ENCODE measurements around the gene CPNE8. TPM values are rescaled to one million over a fixed set of nuclear protein-coding genes. Genes with fewer than 3 reads are reported as not detected.

The CPNE8 gene
- total and polyA plus RNA-seq, 5 donors from 2014 or later: 0.73 to 10.3 (median 1.5) TPM

- H3K36me3 Mint-ChIP-seq: peaks cover 4% of the 10 kb centered on the region
- no peaks in the 10 kb centered on the region for H3K27me3 Mint-ChIP-seq
- ATAC-seq (ENCODE audit: low read depth in 2 of 2): no peak
- Histone ChIP-seq H3K27ac (ENCODE audit: insufficient read depth, low read length, poor library complexity, severe bottlenecking) (no peak overlapping the region), H3K4me3 (ENCODE audit: low read depth, low read length) (no peak overlapping the region), H3K9me3 (ENCODE audit: control insufficient read depth in 2 of 2, low read length in 2 of 2) (peaks cover 0 to 3% of the 10 kb centered on the region in 2 experiments), H3K27me3 (ENCODE audit: control insufficient read depth, insufficient read depth, low read length) (no peaks in the 10 kb centered on the region), H3K36me3 (ENCODE audit: control insufficient read depth, insufficient read depth, low read length) (no peaks in the 10 kb centered on the region), H3K4me1 (ENCODE audit: control insufficient read depth, insufficient read depth, low read length, poor library complexity, severe bottlenecking) (no peaks in the 10 kb centered on the region)
- H3K9me3 Mint-ChIP-seq: peaks cover 0 to 16% (median 6%) of the 10 kb centered on the region in 7 donors
- H3K4me1 Mint-ChIP-seq: peaks cover 0 to 8% (median 2%) of the 10 kb centered on the region in 4 donors
- no peak for DNase-seq
- H3K27ac Mint-ChIP-seq: no peak overlapping the region
- H3K4me3 Mint-ChIP-seq: no peak overlapping the region
Observed at GRCh38 chr12:38776647-38777046, 128.7 kb downstream of the CPNE8 start.

DNA sequence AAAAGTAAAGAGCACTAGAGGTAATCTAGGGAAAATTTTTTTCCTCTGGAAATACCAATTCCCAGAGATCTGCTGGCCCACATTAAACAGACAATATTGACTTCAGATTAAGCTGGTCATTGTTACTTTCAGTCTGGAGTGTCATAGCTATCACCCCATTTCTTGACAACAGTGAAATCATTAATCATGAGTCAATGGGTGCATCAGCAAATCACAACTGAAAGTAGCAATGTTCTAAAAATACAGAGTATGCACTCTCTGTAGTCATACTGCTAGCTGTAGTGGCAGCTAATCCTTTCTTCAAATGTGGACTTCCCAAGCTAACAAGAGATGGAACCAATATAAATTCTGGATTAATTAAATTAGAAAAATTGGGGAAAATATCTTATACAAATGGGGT, 129.9 kb downstream of the CPNE8 start:
- peaks cover 4% of the 10 kb centered on the region for H3K36me3 Mint-ChIP-seq
- Histone ChIP-seq H3K27ac (ENCODE audit: insufficient read depth, low read length, poor library complexity, severe bottlenecking) (no peak overlapping the region), H3K4me1 (ENCODE audit: control insufficient read depth, insufficient read depth, low read length, poor library complexity, severe bottlenecking) (no peaks in the 10 kb centered on the region), H3K4me3 (ENCODE audit: low read depth, low read length) (no peak overlapping the region), H3K27me3 (ENCODE audit: control insufficient read depth, insufficient read depth, low read length) (no peaks in the 10 kb centered on the region), H3K36me3 (ENCODE audit: control insufficient read depth, insufficient read depth, low read length) (no peaks in the 10 kb centered on the region), H3K9me3 (ENCODE audit: control insufficient read depth in 2 of 2, low read length in 2 of 2) (peaks cover 0 to 3% of the 10 kb centered on the region in 2 experiments)
- H3K9me3 Mint-ChIP-seq: peaks cover 0 to 10% (median 5%) of the 10 kb centered on the region in 7 donors
- H3K27ac Mint-ChIP-seq: no peak overlapping the region
- no peaks in the 10 kb centered on the region for H3K27me3 Mint-ChIP-seq
- no peak for ATAC-seq (ENCODE audit: low read depth in 2 of 2)
- peak in 1 of 3 donors; percentile 0 for DNase-seq
- no peak overlapping the region for H3K4me3 Mint-ChIP-seq
- H3K4me1 Mint-ChIP-seq: peaks cover 0 to 9% (median 2%) of the 10 kb centered on the region in 4 donors

- Mint-ChIP-seq H3K27ac (peak overlapping the region in 1 of 3 donors; percentile 47), H3K27me3 (no peaks in the 10 kb centered on the region)
Observed at GRCh38 chr12:38772437-38772836, 133.0 kb downstream of the CPNE8 start.

DNA sequence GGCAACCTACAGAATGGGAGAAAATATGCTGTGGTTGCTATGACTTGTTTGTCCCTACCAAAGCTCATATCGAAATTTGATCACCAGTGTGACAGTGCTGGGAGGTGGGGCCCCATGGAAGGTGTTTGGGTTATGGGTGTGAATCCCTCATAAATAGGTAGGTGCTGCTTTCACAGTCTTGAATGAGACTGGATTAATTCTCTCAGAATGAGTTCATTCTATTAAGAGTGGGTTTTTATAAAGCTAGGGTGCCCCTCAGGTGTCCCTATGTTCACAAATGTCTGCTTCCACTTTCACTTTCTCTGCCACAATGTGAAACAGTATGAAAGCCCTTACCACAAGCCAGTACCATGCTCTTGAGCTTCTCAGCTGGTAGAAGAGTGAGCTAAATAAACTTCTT, 133.5 kb downstream of the CPNE8 start:
- H3K9me3 ChIP-seq (ENCODE audit: control insufficient read depth in 2 of 2, low read length in 2 of 2): no peaks in the 10 kb centered on the region
- peak overlapping the region; percentile 38 for H3K4me3 ChIP-seq (ENCODE audit: low read depth, low read length)
- H3K36me3 ChIP-seq (ENCODE audit: control insufficient read depth, insufficient read depth, low read length): no peaks in the 10 kb centered on the region
- no peaks in the 10 kb centered on the region for H3K27me3 ChIP-seq (ENCODE audit: control insufficient read depth, insufficient read depth, low read length)
- Mint-ChIP-seq H3K36me3 (peaks cover 4% of the 10 kb centered on the region), H3K27me3 (no peaks in the 10 kb centered on the region), H3K4me3 (peak overlapping the region in 3 of 4 donors; percentile 12 to 57 (median 54)), H3K9me3 (peaks cover 0 to 4% (median 0%) of the 10 kb centered on the region in 7 donors), H3K27ac (peak overlapping the region; percentile 9 to 47 (median 11)), H3K4me1 (peaks cover 0 to 9% (median 2%) of the 10 kb centered on the region in 4 donors)
- no peaks in the 10 kb centered on the region for H3K4me1 ChIP-seq (ENCODE audit: control insufficient read depth, insufficient read depth, low read length, poor library complexity, severe bottlenecking)
- ATAC-seq (ENCODE audit: low read depth in 2 of 2): peak; percentile 46 to 55
- DNase-seq: peak in 2 of 3 donors; percentile 5 to 61
- H3K27ac ChIP-seq (ENCODE audit: insufficient read depth, low read length, poor library complexity, severe bottlenecking): no peak overlapping the region

More at GRCh38 chr12:38772437-38772836, 133.0 kb downstream of the CPNE8 start:
- no peak overlapping the region for H3K4me3 Mint-ChIP-seq
- Histone ChIP-seq H3K27me3 (ENCODE audit: control insufficient read depth, insufficient read depth, low read length) (no peaks in the 10 kb centered on the region), H3K4me1 (ENCODE audit: control insufficient read depth, insufficient read depth, low read length, poor library complexity, severe bottlenecking) (no peaks in the 10 kb centered on the region), H3K9me3 (ENCODE audit: control insufficient read depth in 2 of 2, low read length in 2 of 2) (no peaks in the 10 kb centered on the region), H3K4me3 (ENCODE audit: low read depth, low read length) (no peak overlapping the region), H3K36me3 (ENCODE audit: control insufficient read depth, insufficient read depth, low read length) (no peaks in the 10 kb centered on the region), H3K27ac (ENCODE audit: insufficient read depth, low read length, poor library complexity, severe bottlenecking) (no peak overlapping the region)
- H3K9me3 Mint-ChIP-seq: peaks cover 0 to 4% (median 0%) of the 10 kb centered on the region in 7 donors
- ATAC-seq (ENCODE audit: low read depth in 2 of 2): no peak
- no peak for DNase-seq
- peaks cover 0 to 9% (median 2%) of the 10 kb centered on the region in 4 donors for H3K4me1 Mint-ChIP-seq
- peaks cover 4% of the 10 kb centered on the region for H3K36me3 Mint-ChIP-seq

- Histone ChIP-seq H3K27ac (ENCODE audit: insufficient read depth, low read length, poor library complexity, severe bottlenecking) (no peak overlapping the region), H3K4me1 (ENCODE audit: control insufficient read depth, insufficient read depth, low read length, poor library complexity, severe bottlenecking) (no peaks in the 10 kb centered on the region), H3K9me3 (ENCODE audit: control insufficient read depth in 2 of 2, low read length in 2 of 2) (no peaks in the 10 kb centered on the region), H3K4me3 (ENCODE audit: low read depth, low read length) (no peak overlapping the region), H3K36me3 (ENCODE audit: control insufficient read depth, insufficient read depth, low read length) (no peaks in the 10 kb centered on the region), H3K27me3 (ENCODE audit: control insufficient read depth, insufficient read depth, low read length) (no peaks in the 10 kb centered on the region)
- no peak overlapping the region for H3K4me3 Mint-ChIP-seq
- H3K9me3 Mint-ChIP-seq: peaks cover 0 to 4% (median 2%) of the 10 kb centered on the region in 7 donors
- ATAC-seq (ENCODE audit: low read depth in 2 of 2): no peak
- DNase-seq: no peak
- no peak overlapping the region for H3K27ac Mint-ChIP-seq
- no peaks in the 10 kb centered on the region for H3K4me1 Mint-ChIP-seq
- no peaks in the 10 kb centered on the region for H3K27me3 Mint-ChIP-seq
- peaks cover 13% of the 10 kb centered on the region for H3K36me3 Mint-ChIP-seq
Observed at GRCh38 chr12:38761636-38762342, 143.6 kb downstream of the CPNE8 start.

- H3K9me3 ChIP-seq (ENCODE audit: control insufficient read depth in 2 of 2, low read length in 2 of 2): no peaks in the 10 kb centered on the region
- no peaks in the 10 kb centered on the region for H3K36me3 ChIP-seq (ENCODE audit: control insufficient read depth, insufficient read depth, low read length)
- H3K27ac ChIP-seq (ENCODE audit: insufficient read depth, low read length, poor library complexity, severe bottlenecking): no peak overlapping the region
- no peak overlapping the region for H3K4me3 ChIP-seq (ENCODE audit: low read depth, low read length)
- Mint-ChIP-seq H3K4me1 (no peaks in the 10 kb centered on the region), H3K27ac (no peak overlapping the region), H3K9me3 (peaks cover 0 to 4% (median 2%) of the 10 kb centered on the region in 7 donors), H3K27me3 (no peaks in the 10 kb centered on the region), H3K4me3 (no peak overlapping the region), H3K36me3 (peaks cover 13% of the 10 kb centered on the region)
- ATAC-seq (ENCODE audit: low read depth in 2 of 2): no peak
- no peaks in the 10 kb centered on the region for H3K27me3 ChIP-seq (ENCODE audit: control insufficient read depth, insufficient read depth, low read length)
- no peaks in the 10 kb centered on the region for H3K4me1 ChIP-seq (ENCODE audit: control insufficient read depth, insufficient read depth, low read length, poor library complexity, severe bottlenecking)
- DNase-seq: no peak
Observed at GRCh38 chr12:38761111-38761510, 144.3 kb downstream of the CPNE8 start.

DNA sequence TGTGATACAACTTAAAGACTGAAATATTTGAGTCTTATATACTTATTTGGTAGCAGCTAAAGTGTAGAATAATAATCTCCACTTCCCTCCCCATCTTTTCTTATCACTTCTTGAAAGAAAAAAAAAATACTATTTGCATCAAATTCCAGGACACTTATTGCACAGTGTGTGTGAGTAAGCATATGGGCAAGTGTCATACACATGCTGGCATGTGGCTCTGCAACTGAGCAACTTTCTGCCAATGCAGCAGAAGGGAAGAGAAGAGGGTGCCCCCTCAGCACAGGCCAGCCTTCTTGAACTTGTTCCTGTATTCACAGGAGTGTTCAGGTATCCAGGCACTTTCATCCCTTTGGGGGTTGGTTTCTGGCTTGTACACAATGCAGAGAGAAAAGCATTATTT, 145.8 kb downstream of the CPNE8 start:
- peaks cover 0 to 4% (median 3%) of the 10 kb centered on the region in 7 donors for H3K9me3 Mint-ChIP-seq
- Histone ChIP-seq H3K36me3 (ENCODE audit: control insufficient read depth, insufficient read depth, low read length) (no peaks in the 10 kb centered on the region), H3K27me3 (ENCODE audit: control insufficient read depth, insufficient read depth, low read length) (no peaks in the 10 kb centered on the region), H3K27ac (ENCODE audit: insufficient read depth, low read length, poor library complexity, severe bottlenecking) (no peak overlapping the region), H3K4me3 (ENCODE audit: low read depth, low read length) (no peak overlapping the region), H3K4me1 (ENCODE audit: control insufficient read depth, insufficient read depth, low read length, poor library complexity, severe bottlenecking) (no peaks in the 10 kb centered on the region), H3K9me3 (ENCODE audit: control insufficient read depth in 2 of 2, low read length in 2 of 2) (no peaks in the 10 kb centered on the region)
- DNase-seq (no peak), ATAC-seq (ENCODE audit: low read depth in 2 of 2) (no peak)
- no peaks in the 10 kb centered on the region for H3K27me3 Mint-ChIP-seq
- peaks cover 13% of the 10 kb centered on the region for H3K36me3 Mint-ChIP-seq
- H3K4me3 Mint-ChIP-seq: no peak overlapping the region
- no peaks in the 10 kb centered on the region for H3K4me1 Mint-ChIP-seq
- no peak overlapping the region for H3K27ac Mint-ChIP-seq

DNA sequence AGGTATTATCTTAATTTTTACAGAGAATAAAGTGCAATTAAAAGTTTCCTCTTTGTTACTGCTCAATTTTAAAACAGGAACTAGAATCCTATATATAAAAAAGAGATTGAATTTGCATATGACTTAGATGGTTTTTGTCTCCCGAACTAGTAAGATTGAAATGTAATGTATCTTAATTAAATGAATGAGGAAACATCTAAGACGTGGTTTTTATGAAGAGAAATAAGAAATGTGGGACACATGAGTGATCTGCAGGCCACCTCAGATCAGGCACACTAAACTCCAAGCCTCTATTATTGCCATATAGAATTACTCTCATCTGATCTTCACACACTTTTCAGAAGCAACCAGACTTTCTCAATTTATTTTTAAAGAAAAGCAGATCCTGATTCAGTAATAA, 158.6 kb downstream of the CPNE8 start:
- H3K9me3 Mint-ChIP-seq: peaks cover 0 to 5% (median 1%) of the 10 kb centered on the region in 7 donors
- H3K27ac Mint-ChIP-seq: no peak overlapping the region
- no peaks in the 10 kb centered on the region for H3K4me1 Mint-ChIP-seq
- H3K27ac ChIP-seq (ENCODE audit: insufficient read depth, low read length, poor library complexity, severe bottlenecking): no peak overlapping the region
- H3K9me3 ChIP-seq (ENCODE audit: control insufficient read depth in 2 of 2, low read length in 2 of 2): no peaks in the 10 kb centered on the region
- H3K36me3 ChIP-seq (ENCODE audit: control insufficient read depth, insufficient read depth, low read length): no peaks in the 10 kb centered on the region
- no peak for DNase-seq
- H3K27me3 ChIP-seq (ENCODE audit: control insufficient read depth, insufficient read depth, low read length): no peaks in the 10 kb centered on the region
- no peak overlapping the region for H3K4me3 Mint-ChIP-seq
- no peaks in the 10 kb centered on the region for H3K27me3 Mint-ChIP-seq
- peaks cover 12% of the 10 kb centered on the region for H3K36me3 Mint-ChIP-seq
- H3K4me3 ChIP-seq (ENCODE audit: low read depth, low read length): no peak overlapping the region
- no peaks in the 10 kb centered on the region for H3K4me1 ChIP-seq (ENCODE audit: control insufficient read depth, insufficient read depth, low read length, poor library complexity, severe bottlenecking)
- ATAC-seq (ENCODE audit: low read depth in 2 of 2): no peak
